Activated T-cell treated with anti-CD3 and anti-CD28 coated beads for 1 hour (primary cell): ENCODE results near the gene DGKI.

ENCODE experiments used
- DNase-seq: peaks from one replicate; pipeline ENCODE4 v3.0.0-alpha.2; 2020; ENCODE audit warnings: low read depth

The DGKI gene

GRCh38 chr7:137343281-137343841 lies 503.4 kb downstream of the DGKI start, which contains the start of gene PTN:
Gene PTN (minus strand): TSS chr7:137343733. CDS start chr7:137254973, 88,760 bp downstream.
- no peak for DNase-seq

DNA sequence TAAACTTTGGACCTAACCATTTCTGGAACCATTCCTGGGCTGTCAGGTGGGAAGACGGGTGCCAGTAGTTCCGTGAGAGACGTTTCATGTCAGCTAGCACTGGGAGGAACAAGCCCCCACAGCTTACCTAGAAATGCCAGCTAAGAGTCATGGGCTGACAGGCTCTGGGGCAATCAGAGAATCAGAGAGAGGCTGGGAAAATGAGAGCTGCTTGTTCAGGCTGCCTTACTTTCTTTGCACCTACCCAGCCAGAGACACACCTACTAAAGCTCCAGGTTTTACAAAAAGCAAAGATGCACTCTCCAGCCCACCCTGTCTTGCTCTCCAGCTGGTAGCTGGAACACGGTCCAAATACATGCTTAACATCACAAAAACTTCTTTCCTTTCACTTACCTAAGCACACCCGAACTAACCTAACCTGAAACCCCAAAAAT lies 503.9 kb downstream of the DGKI start:
- DNase-seq: no peak

DNA sequence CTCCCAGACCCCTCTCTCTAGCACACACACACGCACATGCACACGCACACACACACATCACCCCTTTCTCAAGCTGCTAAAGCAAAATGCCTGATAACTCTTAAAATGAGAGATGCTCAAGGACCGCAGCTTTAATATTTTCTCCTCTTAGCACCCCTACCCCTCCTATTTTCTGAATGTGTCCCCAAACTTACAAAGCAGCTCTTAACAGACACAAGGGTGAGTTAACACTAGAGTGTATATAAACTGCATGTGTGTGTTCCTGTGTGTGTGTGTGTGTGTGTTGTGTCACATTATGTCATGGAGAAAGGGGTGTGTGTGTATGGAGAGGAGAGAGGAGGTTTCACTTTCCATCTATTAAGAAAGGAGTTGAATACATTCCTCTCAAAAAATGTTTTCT lies 504.5 kb downstream of the DGKI start:
- DNase-seq: no peak

GRCh38 chr7:137337902-137338301 lies 508.9 kb downstream of the DGKI start:
- no peak for DNase-seq

DNA sequence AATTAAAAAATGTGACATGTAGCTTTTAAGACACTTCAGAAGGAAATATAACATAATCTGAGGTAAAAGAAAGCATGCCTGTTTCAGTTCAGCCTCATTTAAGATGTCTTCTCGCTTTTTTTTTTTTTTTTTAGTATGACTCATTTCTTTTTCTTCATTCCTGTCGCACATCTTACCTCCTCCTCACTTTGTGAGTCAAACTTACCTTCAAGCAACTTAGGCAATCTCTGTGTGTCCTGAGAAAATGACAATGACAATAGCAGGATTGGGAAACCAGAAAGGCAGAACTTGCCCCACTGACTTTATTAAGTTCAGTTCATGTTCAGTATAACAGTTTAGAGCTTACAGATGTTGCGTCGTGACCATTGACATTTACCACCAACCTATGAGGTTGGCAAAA lies 511.0 kb downstream of the DGKI start:
- DNase-seq: no peak

GRCh38 chr7:137331378-137331777 lies 515.4 kb downstream of the DGKI start:
- DNase-seq: no peak
